ENCODE results near the gene HNF4A. TPM values are rescaled to one million over a fixed set of nuclear protein-coding genes. Genes with fewer than 3 reads are reported as not detected.
A peak's percentile ranks its signal among the peaks of the same experiment; 100 is the strongest.

HNF4A gene
- total RNA-seq, 5 donors from 2014 or later (not counting 1 experiment from before 2014, with no cell fraction given) = 0.16 to 0.35 (median 0.32) TPM; not detected in 2

GRCh38 chr20:44460795-44461141 lies 105.3 kb downstream of the HNF4A start:
- WGBS (ENCODE audit: insufficient coverage) = no CpG with 5 or more reads among the region's 3 CpGs
- Mint-ChIP-seq H3K27me3 (no peaks in the 10 kb centered on the region), H3K4me3 (no peak overlapping the region), H3K9me3 (no peaks in the 10 kb centered on the region), H3K36me3 (no peaks in the 10 kb centered on the region), H3K27ac (no peak overlapping the region), H3K4me1 (no peaks in the 10 kb centered on the region)
- no peak overlapping the region for H3K27ac ChIP-seq (ENCODE audit: low read length)
- ChIA-PET POLR2A (no interaction called here), CTCF (interaction anchor here in 1 of 2 donors (0.7 kb wide), 1 partner anchor 246 kb away, joined by 3 read pairs; no protein-coding TSS in a partner anchor)
- H3K36me3 ChIP-seq (ENCODE audit: control insufficient read depth in 2 of 2, extremely low read depth in 1 of 2, insufficient read depth in 1 of 2, low read length in 1 of 2) = no peaks in the 10 kb centered on the region
- peaks cover 0 to 1% of the 10 kb centered on the region in 2 experiments for H3K27me3 ChIP-seq (replicated peaks in 1 of 2; ENCODE audit: control insufficient read depth in 2 of 2, extremely low read depth in 1 of 2, insufficient read depth in 2 of 2, low read length in 1 of 2)
- DNase-seq (peak in 1 of 35 experiments; percentile 40), ATAC-seq (replicated peaks in 1 of 4) (peak in 2 of 4 experiments; percentile 30 to 52)
- no peaks in the 10 kb centered on the region for H3K9me3 ChIP-seq
- no peaks in the 10 kb centered on the region for H3K4me1 ChIP-seq (ENCODE audit: control insufficient read depth in 1 of 2, extremely low read depth in 1 of 2, insufficient read depth in 2 of 2, low read length in 2 of 2)
- H3K4me3 ChIP-seq (ENCODE audit: control insufficient read depth in 1 of 2, extremely low read depth in 1 of 2, low read length in 1 of 2) = no peak overlapping the region

DNA sequence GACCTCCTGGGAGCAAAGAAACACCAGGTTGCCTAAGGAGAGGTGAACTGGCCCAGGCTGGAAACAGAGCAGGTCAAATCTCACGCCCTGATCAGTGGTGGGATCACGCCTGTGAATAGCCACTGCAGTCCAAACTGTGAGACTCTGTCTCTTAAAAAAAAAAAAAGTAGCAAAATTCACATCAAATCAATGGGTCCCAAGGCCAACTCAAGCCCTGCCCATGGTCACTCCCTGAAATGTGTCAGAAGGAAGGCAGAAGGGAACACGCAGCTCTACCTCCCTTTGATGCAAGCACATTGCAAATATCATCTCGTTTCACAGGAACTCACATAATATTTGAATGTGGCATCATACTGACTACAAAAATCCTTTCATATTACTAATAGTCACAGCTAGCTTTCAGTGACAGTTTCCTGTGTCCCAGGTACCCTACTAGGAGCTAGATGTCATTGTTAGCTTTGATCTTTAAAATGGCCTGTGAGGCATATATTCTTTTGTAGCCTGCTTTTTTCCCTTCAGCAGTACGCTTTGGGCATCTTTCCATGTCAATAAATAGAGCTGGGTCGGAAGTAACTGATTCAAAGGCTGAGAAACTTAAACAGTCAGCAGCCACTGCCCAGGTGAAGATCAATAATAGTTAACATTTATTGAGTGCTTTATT lies 105.8 kb downstream of the HNF4A start:
- no peak for DNase-seq
- H3K27ac ChIP-seq (ENCODE audit: low read length) = no peak overlapping the region
- CTCF ChIA-PET = interaction anchor here in 1 of 2 donors (0.7 to 1.1 kb wide), 2 partner anchors 246 to 247 kb away, joined by 3 read pairs; no protein-coding TSS in a partner anchor
- no peaks in the 10 kb centered on the region for H3K9me3 ChIP-seq
- Mint-ChIP-seq H3K27me3 (no peaks in the 10 kb centered on the region), H3K9me3 (no peaks in the 10 kb centered on the region), H3K27ac (no peak overlapping the region), H3K36me3 (no peaks in the 10 kb centered on the region), H3K4me3 (no peak overlapping the region), H3K4me1 (no peaks in the 10 kb centered on the region)
- no peak overlapping the region for H3K4me3 ChIP-seq (ENCODE audit: control insufficient read depth in 1 of 2, extremely low read depth in 1 of 2, low read length in 1 of 2)
- H3K36me3 ChIP-seq (ENCODE audit: control insufficient read depth in 2 of 2, extremely low read depth in 1 of 2, insufficient read depth in 1 of 2, low read length in 1 of 2) = no peaks in the 10 kb centered on the region
- no peaks in the 10 kb centered on the region for H3K4me1 ChIP-seq (ENCODE audit: control insufficient read depth in 1 of 2, extremely low read depth in 1 of 2, insufficient read depth in 2 of 2, low read length in 2 of 2)
- WGBS (ENCODE audit: insufficient coverage) = 79% methylated on average over 3 of the region's 6 CpGs
- no peak for ATAC-seq (replicated peaks in 1 of 4)
- POLR2A ChIA-PET = interaction anchor here in 1 of 2 donors (0.7 kb wide), 1 partner anchor 21 kb away, joined by 3 read pairs; no protein-coding TSS in a partner anchor
- H3K27me3 ChIP-seq (replicated peaks in 1 of 2; ENCODE audit: control insufficient read depth in 2 of 2, extremely low read depth in 1 of 2, insufficient read depth in 2 of 2, low read length in 1 of 2) = peaks cover 0 to 6% of the 10 kb centered on the region in 2 experiments

- Mint-ChIP-seq H3K36me3 (no peaks in the 10 kb centered on the region), H3K27me3 (no peaks in the 10 kb centered on the region), H3K4me1 (no peaks in the 10 kb centered on the region), H3K9me3 (no peaks in the 10 kb centered on the region), H3K4me3 (no peak overlapping the region), H3K27ac (no peak overlapping the region)
- Histone ChIP-seq H3K4me3 (ENCODE audit: control insufficient read depth in 1 of 2, extremely low read depth in 1 of 2, low read length in 1 of 2) (no peak overlapping the region), H3K4me1 (ENCODE audit: control insufficient read depth in 1 of 2, extremely low read depth in 1 of 2, insufficient read depth in 2 of 2, low read length in 2 of 2) (no peaks in the 10 kb centered on the region), H3K27me3 (replicated peaks in 1 of 2; ENCODE audit: control insufficient read depth in 2 of 2, extremely low read depth in 1 of 2, insufficient read depth in 2 of 2, low read length in 1 of 2) (peaks cover 0 to 10% of the 10 kb centered on the region in 2 experiments), H3K9me3 (no peaks in the 10 kb centered on the region), H3K36me3 (ENCODE audit: control insufficient read depth in 2 of 2, extremely low read depth in 1 of 2, insufficient read depth in 1 of 2, low read length in 1 of 2) (no peaks in the 10 kb centered on the region), H3K27ac (ENCODE audit: low read length) (no peak overlapping the region)
- ChIA-PET POLR2A (interaction anchor here in 1 of 2 donors (0.7 kb wide), 1 partner anchor 21 kb away, joined by 3 read pairs; no protein-coding TSS in a partner anchor), CTCF (interaction anchor here in 1 of 2 donors (1.1 kb wide), 1 partner anchor 247 kb away, joined by 3 read pairs; no protein-coding TSS in a partner anchor)
- no peak for DNase-seq
- 77% methylated on average over 3 of the region's 5 CpGs for WGBS (ENCODE audit: insufficient coverage)
- no peak for ATAC-seq (replicated peaks in 1 of 4)
These were observed 106.3 kb downstream of the HNF4A start for GRCh38 chr20:44461803-44462174.

DNA sequence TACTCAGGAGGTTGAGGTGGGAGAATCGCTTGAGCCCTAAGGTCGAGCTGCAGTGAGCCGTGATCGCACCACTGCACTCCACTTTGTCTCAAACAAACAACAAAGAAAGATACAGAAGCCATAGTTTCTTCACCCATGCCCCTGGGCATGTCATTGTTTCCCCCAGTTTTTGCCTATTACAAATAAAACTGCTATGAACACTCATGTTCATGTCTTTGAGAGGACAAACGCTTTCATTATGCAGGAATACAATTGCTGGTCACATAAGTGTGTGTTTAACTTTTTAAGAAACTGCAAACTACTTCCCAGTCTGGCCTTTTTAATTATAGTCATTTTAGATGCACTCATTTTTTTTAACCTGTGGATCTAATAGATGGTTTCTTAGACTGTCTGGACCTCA lies 108.0 kb downstream of the HNF4A start:
- POLR2A ChIA-PET = no interaction called here
- H3K36me3 ChIP-seq (ENCODE audit: control insufficient read depth in 2 of 2, extremely low read depth in 1 of 2, insufficient read depth in 1 of 2, low read length in 1 of 2) = no peaks in the 10 kb centered on the region
- Mint-ChIP-seq H3K4me3 (no peak overlapping the region), H3K36me3 (no peaks in the 10 kb centered on the region), H3K27ac (no peak overlapping the region), H3K4me1 (no peaks in the 10 kb centered on the region), H3K9me3 (no peaks in the 10 kb centered on the region), H3K27me3 (no peaks in the 10 kb centered on the region)
- no peak overlapping the region for H3K4me3 ChIP-seq (ENCODE audit: control insufficient read depth in 1 of 2, extremely low read depth in 1 of 2, low read length in 1 of 2)
- peaks cover 0 to 11% of the 10 kb centered on the region in 2 experiments for H3K27me3 ChIP-seq (replicated peaks in 1 of 2; ENCODE audit: control insufficient read depth in 2 of 2, extremely low read depth in 1 of 2, insufficient read depth in 2 of 2, low read length in 1 of 2)
- CTCF ChIA-PET = no interaction called here
- no peak overlapping the region for H3K27ac ChIP-seq (ENCODE audit: low read length)
- no peak for DNase-seq
- H3K9me3 ChIP-seq = no peaks in the 10 kb centered on the region
- no peak for ATAC-seq (replicated peaks in 1 of 4)
- H3K4me1 ChIP-seq (ENCODE audit: control insufficient read depth in 1 of 2, extremely low read depth in 1 of 2, insufficient read depth in 2 of 2, low read length in 2 of 2) = no peaks in the 10 kb centered on the region
- 90% methylated on average over 3 of the region's 5 CpGs for WGBS (ENCODE audit: insufficient coverage)

- H3K27me3 ChIP-seq (replicated peaks in 1 of 2; ENCODE audit: control insufficient read depth in 2 of 2, extremely low read depth in 1 of 2, insufficient read depth in 2 of 2, low read length in 1 of 2) = peaks cover 0 to 11% of the 10 kb centered on the region in 2 experiments
- no peaks in the 10 kb centered on the region for H3K4me1 Mint-ChIP-seq
- no peak overlapping the region for H3K27ac Mint-ChIP-seq
- H3K9me3 Mint-ChIP-seq = no peaks in the 10 kb centered on the region
- WGBS (ENCODE audit: insufficient coverage) = 93% methylated on average over 3 of the region's 3 CpGs
- H3K36me3 Mint-ChIP-seq = no peaks in the 10 kb centered on the region
- no peak overlapping the region for H3K4me3 Mint-ChIP-seq
- H3K27me3 Mint-ChIP-seq = no peaks in the 10 kb centered on the region
- CTCF ChIA-PET = no interaction called here
- H3K27ac ChIP-seq (ENCODE audit: low read length) = no peak overlapping the region
- POLR2A ChIA-PET = no interaction called here
- DNase-seq (no peak), ATAC-seq (replicated peaks in 1 of 4) (no peak)
- H3K4me1 ChIP-seq (ENCODE audit: control insufficient read depth in 1 of 2, extremely low read depth in 1 of 2, insufficient read depth in 2 of 2, low read length in 2 of 2) = no peaks in the 10 kb centered on the region
- H3K36me3 ChIP-seq (ENCODE audit: control insufficient read depth in 2 of 2, extremely low read depth in 1 of 2, insufficient read depth in 1 of 2, low read length in 1 of 2) = no peaks in the 10 kb centered on the region
- no peaks in the 10 kb centered on the region for H3K9me3 ChIP-seq
- no peak overlapping the region for H3K4me3 ChIP-seq (ENCODE audit: control insufficient read depth in 1 of 2, extremely low read depth in 1 of 2, low read length in 1 of 2)
These were observed 109.0 kb downstream of the HNF4A start for GRCh38 chr20:44464514-44464913.

GRCh38 chr20:44465001-44465560 lies 109.6 kb downstream of the HNF4A start:
- Histone ChIP-seq H3K27me3 (replicated peaks in 1 of 2; ENCODE audit: control insufficient read depth in 2 of 2, extremely low read depth in 1 of 2, insufficient read depth in 2 of 2, low read length in 1 of 2) (peaks cover 0 to 11% of the 10 kb centered on the region in 2 experiments), H3K4me3 (ENCODE audit: control insufficient read depth in 1 of 2, extremely low read depth in 1 of 2, low read length in 1 of 2) (no peak overlapping the region), H3K36me3 (ENCODE audit: control insufficient read depth in 2 of 2, extremely low read depth in 1 of 2, insufficient read depth in 1 of 2, low read length in 1 of 2) (no peaks in the 10 kb centered on the region), H3K27ac (ENCODE audit: low read length) (no peak overlapping the region), H3K4me1 (ENCODE audit: control insufficient read depth in 1 of 2, extremely low read depth in 1 of 2, insufficient read depth in 2 of 2, low read length in 2 of 2) (no peaks in the 10 kb centered on the region), H3K9me3 (no peaks in the 10 kb centered on the region)
- CTCF ChIA-PET = no interaction called here
- Mint-ChIP-seq H3K9me3 (no peaks in the 10 kb centered on the region), H3K27ac (no peak overlapping the region), H3K4me1 (no peaks in the 10 kb centered on the region), H3K27me3 (no peaks in the 10 kb centered on the region), H3K4me3 (no peak overlapping the region), H3K36me3 (no peaks in the 10 kb centered on the region)
- DNase-seq = no peak
- WGBS (ENCODE audit: insufficient coverage) = 80% methylated on average over 2 of the region's 3 CpGs
- POLR2A ChIA-PET = no interaction called here
- peak in 1 of 4 experiments; percentile 17 for ATAC-seq (replicated peaks in 1 of 4)
